HEK293 (cell line): ENCODE results near the gene PITPNB.

Source experiments
- GFI1B ChIP-seq: fragments of 450-650 bp; formaldehyde crosslinking; IDR thresholded peaks from 2 replicates; pipeline ENCODE4 v1.5.1; 2016; ENCODE audit warnings: missing biosample characterization, missing genetic modification characterization
- KLF1 ChIP-seq: fragments of 450-650 bp; formaldehyde crosslinking; IDR thresholded peaks from 2 replicates; pipeline ENCODE4 v1.5.1; 2016; ENCODE audit warnings: missing biosample characterization, missing genetic modification characterization
- OSR2 ChIP-seq: fragments of 450-650 bp; formaldehyde crosslinking; IDR thresholded peaks from 2 replicates; pipeline ENCODE4 v1.5.1; 2016; ENCODE audit warnings: missing biosample characterization, missing genetic modification characterization
- ZBTB1 ChIP-seq: fragments of 450-650 bp; formaldehyde crosslinking; IDR thresholded peaks from 2 replicates; pipeline ENCODE4 v1.5.1; 2016; ENCODE audit warnings: missing biosample characterization, missing genetic modification characterization
- ZBTB17 ChIP-seq: fragments of 450-650 bp; formaldehyde crosslinking; IDR thresholded peaks from 2 replicates; pipeline ENCODE4 v1.5.1; 2016; ENCODE audit warnings: missing biosample characterization, missing genetic modification characterization
- ZIC2 ChIP-seq: fragments of 450-650 bp; formaldehyde crosslinking; IDR thresholded peaks from 2 replicates; pipeline ENCODE4 v1.5.1; 2016; ENCODE audit warnings: missing biosample characterization, missing genetic modification characterization
- ZNF146 ChIP-seq: fragments of 450-650 bp; formaldehyde crosslinking; IDR thresholded peaks from 2 replicates; pipeline ENCODE4 v1.5.1; 2016; ENCODE audit warnings: missing biosample characterization, missing genetic modification characterization
- ZNF521 ChIP-seq: fragments of 450-650 bp; formaldehyde crosslinking; IDR thresholded peaks from 2 replicates; pipeline ENCODE4 v1.5.1; 2017; ENCODE audit warnings: missing biosample characterization, mild to moderate bottlenecking, missing genetic modification characterization
- ZNF624 ChIP-seq: fragments of 450-650 bp; formaldehyde crosslinking; IDR thresholded peaks from 2 replicates; pipeline ENCODE4 v1.5.1; 2017; ENCODE audit warnings: missing biosample characterization, missing genetic modification characterization
- ZNF626 ChIP-seq: fragments of 450-650 bp; sonication (Bioruptor Pico); formaldehyde crosslinking; IDR thresholded peaks from 2 replicates; pipeline ENCODE4 v1.5.1; 2018; ENCODE audit warnings: missing biosample characterization, missing genetic modification characterization, inconsistent platforms
- ZNF768 ChIP-seq: fragments of 450-650 bp; formaldehyde crosslinking; IDR thresholded peaks from 2 replicates; pipeline ENCODE4 v1.5.1; 2018; ENCODE audit warnings: missing biosample characterization, mild to moderate bottlenecking, missing genetic modification characterization
- ZSCAN16 ChIP-seq: fragments of 450-650 bp; formaldehyde crosslinking; IDR thresholded peaks from 2 replicates; pipeline ENCODE4 v1.5.1; 2016; ENCODE audit warnings: missing biosample characterization, missing genetic modification characterization
- ZXDB ChIP-seq: fragments of 450-650 bp; formaldehyde crosslinking; IDR thresholded peaks from 2 replicates; pipeline ENCODE4 v1.5.1; 2016; ENCODE audit warnings: missing biosample characterization, missing genetic modification characterization
- TF ChIP-seq, protein P1 (sequence below): fragments of 450-650 bp; formaldehyde crosslinking; IDR thresholded peaks from 2 replicates; pipeline ENCODE4 v1.5.1; 2017; ENCODE audit warnings: missing biosample characterization, missing genetic modification characterization
- TF ChIP-seq, protein P2 (sequence below): fragments of 450-650 bp; IDR thresholded peaks from 2 replicates; pipeline ENCODE4 v1.5.1; 2018; ENCODE audit warnings: missing biosample characterization, missing genetic modification characterization
- TF ChIP-seq, protein P3 (sequence below): fragments of 450-650 bp; formaldehyde crosslinking; conservative IDR thresholded peaks from 2 replicates; pipeline ENCODE4 v1.5.1; 2016; ENCODE audit warnings: low read depth, missing biosample characterization, missing genetic modification characterization
- TF ChIP-seq, protein P4 (sequence below): fragments of 450-650 bp; formaldehyde crosslinking; IDR thresholded peaks from 2 replicates; pipeline ENCODE4; 2016; ENCODE audit warnings: missing biosample characterization, missing genetic modification characterization
- TF ChIP-seq, protein P5 (sequence below): fragments of 450-650 bp; formaldehyde crosslinking; IDR thresholded peaks from 2 replicates; pipeline ENCODE4 v1.5.1; 2016; ENCODE audit warnings: missing biosample characterization, missing genetic modification characterization
- TF ChIP-seq, protein P6 (sequence below): fragments of 450-650 bp; formaldehyde crosslinking; IDR thresholded peaks from 2 replicates; pipeline ENCODE4 v1.5.1; 2016; ENCODE audit warnings: missing biosample characterization, missing genetic modification characterization
- TF ChIP-seq, protein P7 (sequence below): fragments of 450-650 bp; formaldehyde crosslinking; IDR thresholded peaks from 2 replicates; pipeline ENCODE4 v1.5.1; 2016; ENCODE audit warnings: missing biosample characterization, missing genetic modification characterization
- TF ChIP-seq, protein P8 (sequence below): fragments of 450-650 bp; formaldehyde crosslinking; IDR thresholded peaks from 2 replicates; pipeline ENCODE4 v1.5.1; 2016; ENCODE audit warnings: missing biosample characterization, missing genetic modification characterization
- TF ChIP-seq, protein P9 (sequence below): fragments of 450-650 bp; formaldehyde crosslinking; IDR thresholded peaks from 2 replicates; pipeline ENCODE4 v1.5.1; 2016; ENCODE audit warnings: missing biosample characterization, missing genetic modification characterization

PITPNB gene

DNA sequence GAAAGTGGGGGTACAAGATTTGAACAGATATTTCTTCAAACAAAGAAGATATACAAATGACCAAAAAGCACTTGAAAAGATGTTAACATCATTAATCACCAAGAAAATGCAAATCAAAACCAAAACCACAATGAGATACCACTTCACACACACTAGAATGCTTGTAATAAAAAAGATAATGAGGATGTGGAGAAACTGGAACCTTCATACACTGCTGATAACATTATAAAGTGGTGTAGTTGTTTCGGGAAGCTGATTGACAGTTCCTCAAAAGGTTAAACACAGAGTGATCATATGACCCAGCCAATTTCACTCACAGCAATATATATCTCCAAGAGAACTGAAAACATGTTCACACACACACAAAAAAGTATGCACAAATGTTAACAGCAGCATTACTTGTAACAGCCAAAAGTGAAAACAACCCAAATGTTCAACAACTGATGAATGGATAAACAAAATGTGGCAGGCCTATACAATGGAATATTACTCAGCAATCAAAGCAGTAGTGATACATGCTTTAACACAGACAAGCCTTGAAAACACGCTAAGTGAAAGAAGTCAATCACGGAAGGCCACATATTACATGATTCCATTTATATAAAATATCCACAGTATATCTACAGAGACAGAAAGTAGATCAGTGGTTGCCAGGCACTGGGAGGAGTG is 15.1 kb downstream of the PITPNB start (continued):
- TF ChIP-seq, protein P1, sequence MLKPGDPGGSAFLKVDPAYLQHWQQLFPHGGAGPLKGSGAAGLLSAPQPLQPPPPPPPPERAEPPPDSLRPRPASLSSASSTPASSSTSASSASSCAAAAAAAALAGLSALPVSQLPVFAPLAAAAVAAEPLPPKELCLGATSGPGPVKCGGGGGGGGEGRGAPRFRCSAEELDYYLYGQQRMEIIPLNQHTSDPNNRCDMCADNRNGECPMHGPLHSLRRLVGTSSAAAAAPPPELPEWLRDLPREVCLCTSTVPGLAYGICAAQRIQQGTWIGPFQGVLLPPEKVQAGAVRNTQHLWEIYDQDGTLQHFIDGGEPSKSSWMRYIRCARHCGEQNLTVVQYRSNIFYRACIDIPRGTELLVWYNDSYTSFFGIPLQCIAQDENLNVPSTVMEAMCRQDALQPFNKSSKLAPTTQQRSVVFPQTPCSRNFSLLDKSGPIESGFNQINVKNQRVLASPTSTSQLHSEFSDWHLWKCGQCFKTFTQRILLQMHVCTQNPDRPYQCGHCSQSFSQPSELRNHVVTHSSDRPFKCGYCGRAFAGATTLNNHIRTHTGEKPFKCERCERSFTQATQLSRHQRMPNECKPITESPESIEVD = 0 out of 2 replicates have a peak, but pooled peaks have one; percentile 23
- TF ChIP-seq, protein P2, sequence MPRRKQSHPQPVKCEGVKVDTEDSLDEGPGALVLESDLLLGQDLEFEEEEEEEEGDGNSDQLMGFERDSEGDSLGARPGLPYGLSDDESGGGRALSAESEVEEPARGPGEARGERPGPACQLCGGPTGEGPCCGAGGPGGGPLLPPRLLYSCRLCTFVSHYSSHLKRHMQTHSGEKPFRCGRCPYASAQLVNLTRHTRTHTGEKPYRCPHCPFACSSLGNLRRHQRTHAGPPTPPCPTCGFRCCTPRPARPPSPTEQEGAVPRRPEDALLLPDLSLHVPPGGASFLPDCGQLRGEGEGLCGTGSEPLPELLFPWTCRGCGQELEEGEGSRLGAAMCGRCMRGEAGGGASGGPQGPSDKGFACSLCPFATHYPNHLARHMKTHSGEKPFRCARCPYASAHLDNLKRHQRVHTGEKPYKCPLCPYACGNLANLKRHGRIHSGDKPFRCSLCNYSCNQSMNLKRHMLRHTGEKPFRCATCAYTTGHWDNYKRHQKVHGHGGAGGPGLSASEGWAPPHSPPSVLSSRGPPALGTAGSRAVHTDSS (tag by site-specific recombination) = no peak
- TF ChIP-seq, protein P3, sequence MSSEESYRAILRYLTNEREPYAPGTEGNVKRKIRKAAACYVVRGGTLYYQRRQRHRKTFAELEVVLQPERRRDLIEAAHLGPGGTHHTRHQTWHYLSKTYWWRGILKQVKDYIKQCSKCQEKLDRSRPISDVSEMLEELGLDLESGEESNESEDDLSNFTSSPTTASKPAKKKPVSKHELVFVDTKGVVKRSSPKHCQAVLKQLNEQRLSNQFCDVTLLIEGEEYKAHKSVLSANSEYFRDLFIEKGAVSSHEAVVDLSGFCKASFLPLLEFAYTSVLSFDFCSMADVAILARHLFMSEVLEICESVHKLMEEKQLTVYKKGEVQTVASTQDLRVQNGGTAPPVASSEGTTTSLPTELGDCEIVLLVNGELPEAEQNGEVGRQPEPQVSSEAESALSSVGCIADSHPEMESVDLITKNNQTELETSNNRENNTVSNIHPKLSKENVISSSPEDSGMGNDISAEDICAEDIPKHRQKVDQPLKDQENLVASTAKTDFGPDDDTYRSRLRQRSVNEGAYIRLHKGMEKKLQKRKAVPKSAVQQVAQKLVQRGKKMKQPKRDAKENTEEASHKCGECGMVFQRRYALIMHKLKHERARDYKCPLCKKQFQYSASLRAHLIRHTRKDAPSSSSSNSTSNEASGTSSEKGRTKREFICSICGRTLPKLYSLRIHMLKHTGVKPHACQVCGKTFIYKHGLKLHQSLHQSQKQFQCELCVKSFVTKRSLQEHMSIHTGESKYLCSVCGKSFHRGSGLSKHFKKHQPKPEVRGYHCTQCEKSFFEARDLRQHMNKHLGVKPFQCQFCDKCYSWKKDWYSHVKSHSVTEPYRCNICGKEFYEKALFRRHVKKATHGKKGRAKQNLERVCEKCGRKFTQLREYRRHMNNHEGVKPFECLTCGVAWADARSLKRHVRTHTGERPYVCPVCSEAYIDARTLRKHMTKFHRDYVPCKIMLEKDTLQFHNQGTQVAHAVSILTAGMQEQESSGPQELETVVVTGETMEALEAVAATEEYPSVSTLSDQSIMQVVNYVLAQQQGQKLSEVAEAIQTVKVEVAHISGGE = no peak
- 0 out of 2 replicates have a peak, but pooled peaks have one; percentile 11 for TF ChIP-seq OSR2 (tag by site-specific recombination)
- no peak for TF ChIP-seq ZNF624 (tag by site-specific recombination)
- no peak for TF ChIP-seq ZBTB1 (tag by site-specific recombination)
- TF ChIP-seq, protein P4, sequence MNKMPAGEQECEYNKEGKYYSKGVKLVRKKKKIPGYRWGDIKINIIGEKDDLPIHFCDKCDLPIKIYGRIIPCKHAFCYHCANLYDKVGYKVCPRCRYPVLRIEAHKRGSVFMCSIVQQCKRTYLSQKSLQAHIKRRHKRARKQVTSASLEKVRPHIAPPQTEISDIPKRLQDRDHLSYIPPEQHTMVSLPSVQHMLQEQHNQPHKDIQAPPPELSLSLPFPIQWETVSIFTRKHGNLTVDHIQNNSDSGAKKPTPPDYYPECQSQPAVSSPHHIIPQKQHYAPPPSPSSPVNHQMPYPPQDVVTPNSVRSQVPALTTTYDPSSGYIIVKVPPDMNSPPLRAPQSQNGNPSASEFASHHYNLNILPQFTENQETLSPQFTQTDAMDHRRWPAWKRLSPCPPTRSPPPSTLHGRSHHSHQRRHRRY = no peak
- TF ChIP-seq ZSCAN16 (tag by site-specific recombination) = no peak
- no peak for TF ChIP-seq ZNF521
- no peak for TF ChIP-seq ZBTB17 (tag by site-specific recombination)
- TF ChIP-seq ZNF146 (tag by site-specific recombination) = no peak
- TF ChIP-seq, protein P5, sequence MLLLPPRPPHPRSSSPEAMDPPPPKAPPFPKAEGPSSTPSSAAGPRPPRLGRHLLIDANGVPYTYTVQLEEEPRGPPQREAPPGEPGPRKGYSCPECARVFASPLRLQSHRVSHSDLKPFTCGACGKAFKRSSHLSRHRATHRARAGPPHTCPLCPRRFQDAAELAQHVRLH (tag by site-specific recombination) = no peak
- TF ChIP-seq GFI1B (tag by site-specific recombination) = 0 out of 2 replicates have a peak, but pooled peaks have one; percentile 61
- TF ChIP-seq, protein P6, sequence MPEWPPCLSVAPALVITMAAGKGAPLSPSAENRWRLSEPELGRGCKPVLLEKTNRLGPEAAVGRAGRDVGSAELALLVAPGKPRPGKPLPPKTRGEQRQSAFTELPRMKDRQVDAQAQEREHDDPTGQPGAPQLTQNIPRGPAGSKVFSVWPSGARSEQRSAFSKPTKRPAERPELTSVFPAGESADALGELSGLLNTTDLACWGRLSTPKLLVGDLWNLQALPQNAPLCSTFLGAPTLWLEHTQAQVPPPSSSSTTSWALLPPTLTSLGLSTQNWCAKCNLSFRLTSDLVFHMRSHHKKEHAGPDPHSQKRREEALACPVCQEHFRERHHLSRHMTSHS = no peak
- TF ChIP-seq ZNF626 (tag by site-specific recombination) = no peak
- TF ChIP-seq, protein P7, sequence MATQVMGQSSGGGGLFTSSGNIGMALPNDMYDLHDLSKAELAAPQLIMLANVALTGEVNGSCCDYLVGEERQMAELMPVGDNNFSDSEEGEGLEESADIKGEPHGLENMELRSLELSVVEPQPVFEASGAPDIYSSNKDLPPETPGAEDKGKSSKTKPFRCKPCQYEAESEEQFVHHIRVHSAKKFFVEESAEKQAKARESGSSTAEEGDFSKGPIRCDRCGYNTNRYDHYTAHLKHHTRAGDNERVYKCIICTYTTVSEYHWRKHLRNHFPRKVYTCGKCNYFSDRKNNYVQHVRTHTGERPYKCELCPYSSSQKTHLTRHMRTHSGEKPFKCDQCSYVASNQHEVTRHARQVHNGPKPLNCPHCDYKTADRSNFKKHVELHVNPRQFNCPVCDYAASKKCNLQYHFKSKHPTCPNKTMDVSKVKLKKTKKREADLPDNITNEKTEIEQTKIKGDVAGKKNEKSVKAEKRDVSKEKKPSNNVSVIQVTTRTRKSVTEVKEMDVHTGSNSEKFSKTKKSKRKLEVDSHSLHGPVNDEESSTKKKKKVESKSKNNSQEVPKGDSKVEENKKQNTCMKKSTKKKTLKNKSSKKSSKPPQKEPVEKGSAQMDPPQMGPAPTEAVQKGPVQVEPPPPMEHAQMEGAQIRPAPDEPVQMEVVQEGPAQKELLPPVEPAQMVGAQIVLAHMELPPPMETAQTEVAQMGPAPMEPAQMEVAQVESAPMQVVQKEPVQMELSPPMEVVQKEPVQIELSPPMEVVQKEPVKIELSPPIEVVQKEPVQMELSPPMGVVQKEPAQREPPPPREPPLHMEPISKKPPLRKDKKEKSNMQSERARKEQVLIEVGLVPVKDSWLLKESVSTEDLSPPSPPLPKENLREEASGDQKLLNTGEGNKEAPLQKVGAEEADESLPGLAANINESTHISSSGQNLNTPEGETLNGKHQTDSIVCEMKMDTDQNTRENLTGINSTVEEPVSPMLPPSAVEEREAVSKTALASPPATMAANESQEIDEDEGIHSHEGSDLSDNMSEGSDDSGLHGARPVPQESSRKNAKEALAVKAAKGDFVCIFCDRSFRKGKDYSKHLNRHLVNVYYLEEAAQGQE = no peak
- TF ChIP-seq, protein P8, sequence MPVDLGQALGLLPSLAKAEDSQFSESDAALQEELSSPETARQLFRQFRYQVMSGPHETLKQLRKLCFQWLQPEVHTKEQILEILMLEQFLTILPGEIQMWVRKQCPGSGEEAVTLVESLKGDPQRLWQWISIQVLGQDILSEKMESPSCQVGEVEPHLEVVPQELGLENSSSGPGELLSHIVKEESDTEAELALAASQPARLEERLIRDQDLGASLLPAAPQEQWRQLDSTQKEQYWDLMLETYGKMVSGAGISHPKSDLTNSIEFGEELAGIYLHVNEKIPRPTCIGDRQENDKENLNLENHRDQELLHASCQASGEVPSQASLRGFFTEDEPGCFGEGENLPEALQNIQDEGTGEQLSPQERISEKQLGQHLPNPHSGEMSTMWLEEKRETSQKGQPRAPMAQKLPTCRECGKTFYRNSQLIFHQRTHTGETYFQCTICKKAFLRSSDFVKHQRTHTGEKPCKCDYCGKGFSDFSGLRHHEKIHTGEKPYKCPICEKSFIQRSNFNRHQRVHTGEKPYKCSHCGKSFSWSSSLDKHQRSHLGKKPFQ (tag by site-specific recombination) = 0 out of 2 replicates have a peak, but pooled peaks have one; percentile 33
- TF ChIP-seq, protein P9, sequence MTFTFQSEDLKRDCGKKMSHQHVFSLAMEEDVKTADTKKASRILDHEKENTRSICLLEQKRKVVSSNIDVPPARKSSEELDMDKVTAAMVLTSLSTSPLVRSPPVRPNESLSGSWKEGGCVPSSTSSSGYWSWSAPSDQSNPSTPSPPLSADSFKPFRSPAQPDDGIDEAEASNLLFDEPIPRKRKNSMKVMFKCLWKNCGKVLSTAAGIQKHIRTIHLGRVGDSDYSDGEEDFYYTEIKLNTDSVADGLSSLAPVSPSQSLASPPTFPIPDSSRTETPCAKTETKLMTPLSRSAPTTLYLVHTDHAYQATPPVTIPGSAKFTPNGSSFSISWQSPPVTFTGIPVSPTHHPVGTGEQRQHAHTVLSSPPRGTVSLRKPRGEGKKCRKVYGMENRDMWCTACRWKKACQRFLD (tag by site-specific recombination) = no peak
- TF ChIP-seq ZXDB (tag by site-specific recombination) = 0 out of 2 replicates have a peak, but pooled peaks have one; percentile 41
- no peak for TF ChIP-seq ZNF768
- TF ChIP-seq ZIC2 (tag by site-specific recombination) = no peak
- TF ChIP-seq KLF1 (tag by site-specific recombination) = no peak
